Measurements from ENCODE around the gene MRPL32.

GRCh38 chr7:42925630-42926029, 6.5 kb upstream of the MRPL32 start:
- TF ChIP-seq EZH2 (IDR thresholded peaks at IDR 0.05) (no peak), POLR2AphosphoS5 (IDR thresholded peaks at IDR 0.05; ENCODE audit: borderline replicate concordance, low read depth, low read length) (no peak)

All from SK-N-MC (cell line).